Fibroblast of lung (primary cell): ENCODE data around the gene CEP41. TPM values are rescaled to one million over a fixed set of nuclear protein-coding genes. Genes with fewer than 3 reads are reported as not detected.

Source experiments
- DNase-seq, 2 donors: peaks; one replicate each; pipeline versions ENCODE4 v3.0.0 to v3.0.0-alpha.2; 2010; ENCODE audit warnings: low read depth in 2 of 2
- H2AFZ ChIP-seq: 2 replicates; pipeline ENCODE4 v1.5.1; 2012; ENCODE audit warnings: low read length, control low read depth, inconsistent platforms
- H3K27ac ChIP-seq: 2 replicates; pipeline ENCODE4 v1.5.1; 2011; ENCODE audit warnings: low read length, control low read depth; ENCODE audit not compliant: insufficient read depth
- H3K27me3 ChIP-seq: 2 replicates; pipeline ENCODE4 v1.5.1; 2011; ENCODE audit warnings: mild to moderate bottlenecking, low read length; ENCODE audit not compliant: control insufficient read depth, insufficient read depth
- H3K36me3 ChIP-seq: 2 replicates; pipeline ENCODE4 v1.5.1; 2011; ENCODE audit warnings: low read length; ENCODE audit not compliant: control insufficient read depth, insufficient read depth
- H3K4me1 ChIP-seq: 2 replicates; pipeline ENCODE4 v1.5.1; 2011; ENCODE audit warnings: low read length; ENCODE audit not compliant: control insufficient read depth, insufficient read depth; ENCODE audit errors: extremely low read depth
- H3K4me2 ChIP-seq: 2 replicates; pipeline ENCODE4 v1.5.1; 2011; ENCODE audit warnings: low read length, control low read depth; ENCODE audit not compliant: insufficient read depth; ENCODE audit errors: extremely low read depth
- H3K4me3 ChIP-seq, 4 experiments: fragments of 200-600 bp in 1 of 4; sonication (generic) in 1 of 4; replicated peaks in 1 of 4; 2 replicates each; pipeline ENCODE4 v1.5.1; 2011 to 2016; ENCODE audit warnings: low read length in 4 of 4, low read depth in 3 of 4, mild to moderate bottlenecking in 3 of 4, control low read depth in 2 of 4, inconsistent platforms in 1 of 4, mixed read lengths in 1 of 4; ENCODE audit not compliant: insufficient read depth in 1 of 4; ENCODE audit errors: control extremely low read depth in 1 of 4
- H3K79me2 ChIP-seq: 2 replicates; pipeline ENCODE4 v1.5.1; 2012; ENCODE audit warnings: mild to moderate bottlenecking, low read length, inconsistent platforms; ENCODE audit not compliant: control insufficient read depth, insufficient read depth
- H3K9ac ChIP-seq: 2 replicates; pipeline ENCODE4 v1.5.1; 2011; ENCODE audit warnings: mild to moderate bottlenecking, low read length, control low read depth; ENCODE audit not compliant: insufficient read depth
- H3K9me3 ChIP-seq: 2 replicates; pipeline ENCODE4 v1.5.1; 2012; ENCODE audit warnings: low read depth, low read length; ENCODE audit not compliant: control insufficient read depth, insufficient read depth
- H4K20me1 ChIP-seq: 2 replicates; pipeline ENCODE4 v1.5.1; 2011; ENCODE audit warnings: low read length; ENCODE audit not compliant: control insufficient read depth, insufficient read depth; ENCODE audit errors: extremely low read depth
- EZH2 ChIP-seq: IDR thresholded peaks from 2 replicates; pipeline ENCODE4 v1.5.1; 2012; ENCODE audit warnings: low read length, control low read depth, mild to moderate bottlenecking; ENCODE audit errors: missing control alignments
- polyA plus RNA-seq, 2 donors: library from polyadenylated mRNA; depleted of rRNA in 1 of 2; stranded (reverse) in 1 of 2; unstranded in 1 of 2; fragments of >200 nt; gene quantifications; 2 replicates each; pipeline ENCODE4 v1.2.1, GENCODE V29; 2011 to 2012; ENCODE audit warnings: missing spikeins in 1 of 2
- total RNA-seq: library from RNA; depleted of rRNA; stranded (reverse); fragments of >200 nt; gene quantifications from 2 replicates; pipeline ENCODE4 v1.2.1, GENCODE V29; 2014
- TF ChIP-seq, protein P1 (sequence below), 2 donors: IDR thresholded peaks in 1 of 2; conservative IDR thresholded peaks in 1 of 2; 1 replicate in 1 of 2; 2 replicates in 1 of 2; pipeline ENCODE4 v1.5.1; 2011 to 2012; ENCODE audit warnings: low read length in 2 of 2, control low read depth in 1 of 2, inconsistent platforms in 1 of 2, low read depth in 1 of 2, mild to moderate bottlenecking in 1 of 2

The CEP41 gene
- total and polyA plus RNA-seq, 2 donors (not counting 1 experiment from before 2014, with no cell fraction given), result 8.3 to 24.5 TPM

DNA sequence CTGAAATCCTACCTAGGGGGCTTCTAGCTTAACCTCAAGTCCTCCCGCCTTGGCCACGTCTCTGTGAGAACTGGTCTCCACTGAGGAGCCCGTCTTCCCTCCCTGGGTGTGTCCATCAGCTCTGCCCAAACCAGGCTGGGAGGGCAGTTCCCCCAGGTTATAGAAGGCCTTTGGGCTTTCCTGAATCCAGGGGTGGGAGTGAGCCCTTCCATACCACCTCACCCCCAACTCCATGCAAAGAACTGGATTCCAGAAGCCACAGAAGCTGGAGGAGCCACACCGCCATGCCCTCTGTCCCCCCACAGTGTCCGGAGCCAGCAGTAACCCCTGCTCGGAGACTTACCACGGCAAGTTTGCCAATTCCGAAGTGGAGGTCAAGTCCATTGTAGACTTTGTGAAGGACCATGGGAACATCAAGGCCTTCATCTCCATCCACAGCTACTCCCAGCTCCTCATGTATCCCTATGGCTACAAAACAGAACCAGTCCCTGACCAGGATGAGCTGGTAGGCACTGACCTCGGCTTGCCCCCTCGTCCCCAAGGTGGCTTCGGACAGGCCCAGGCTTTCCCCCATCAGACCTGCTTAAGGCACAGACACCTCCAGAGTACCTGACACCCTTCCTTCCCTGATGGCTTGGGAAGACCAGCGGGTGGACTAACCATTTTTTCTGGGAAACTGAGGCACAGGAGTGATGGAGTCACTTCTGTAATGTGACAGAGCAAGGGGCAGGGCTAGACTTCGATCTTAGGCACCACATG is 55.8 kb downstream of the CEP41 start:
- Histone ChIP-seq H2AFZ (no peak overlapping the region), H3K4me3 (no peak overlapping the region), H3K36me3 (no peaks in the 10 kb centered on the region), H4K20me1 (no peaks in the 10 kb centered on the region), H3K79me2 (no peaks in the 10 kb centered on the region), H3K27me3 (no peaks in the 10 kb centered on the region), H3K4me1 (no peaks in the 10 kb centered on the region), H3K9ac (no peak overlapping the region), H3K27ac (no peak overlapping the region), H3K9me3 (no peaks in the 10 kb centered on the region), H3K4me2 (no peak overlapping the region)
- no peak for DNase-seq
- TF ChIP-seq, protein P1, sequence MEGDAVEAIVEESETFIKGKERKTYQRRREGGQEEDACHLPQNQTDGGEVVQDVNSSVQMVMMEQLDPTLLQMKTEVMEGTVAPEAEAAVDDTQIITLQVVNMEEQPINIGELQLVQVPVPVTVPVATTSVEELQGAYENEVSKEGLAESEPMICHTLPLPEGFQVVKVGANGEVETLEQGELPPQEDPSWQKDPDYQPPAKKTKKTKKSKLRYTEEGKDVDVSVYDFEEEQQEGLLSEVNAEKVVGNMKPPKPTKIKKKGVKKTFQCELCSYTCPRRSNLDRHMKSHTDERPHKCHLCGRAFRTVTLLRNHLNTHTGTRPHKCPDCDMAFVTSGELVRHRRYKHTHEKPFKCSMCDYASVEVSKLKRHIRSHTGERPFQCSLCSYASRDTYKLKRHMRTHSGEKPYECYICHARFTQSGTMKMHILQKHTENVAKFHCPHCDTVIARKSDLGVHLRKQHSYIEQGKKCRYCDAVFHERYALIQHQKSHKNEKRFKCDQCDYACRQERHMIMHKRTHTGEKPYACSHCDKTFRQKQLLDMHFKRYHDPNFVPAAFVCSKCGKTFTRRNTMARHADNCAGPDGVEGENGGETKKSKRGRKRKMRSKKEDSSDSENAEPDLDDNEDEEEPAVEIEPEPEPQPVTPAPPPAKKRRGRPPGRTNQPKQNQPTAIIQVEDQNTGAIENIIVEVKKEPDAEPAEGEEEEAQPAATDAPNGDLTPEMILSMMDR (conservative IDR thresholded peaks at IDR 0.05 in 1 of 2, IDR thresholded peaks at IDR 0.05 in 1 of 2; ENCODE audit: low read depth in 1 of 2, low read length in 2 of 2), result no peak
- TF ChIP-seq EZH2, result no peak

DNA sequence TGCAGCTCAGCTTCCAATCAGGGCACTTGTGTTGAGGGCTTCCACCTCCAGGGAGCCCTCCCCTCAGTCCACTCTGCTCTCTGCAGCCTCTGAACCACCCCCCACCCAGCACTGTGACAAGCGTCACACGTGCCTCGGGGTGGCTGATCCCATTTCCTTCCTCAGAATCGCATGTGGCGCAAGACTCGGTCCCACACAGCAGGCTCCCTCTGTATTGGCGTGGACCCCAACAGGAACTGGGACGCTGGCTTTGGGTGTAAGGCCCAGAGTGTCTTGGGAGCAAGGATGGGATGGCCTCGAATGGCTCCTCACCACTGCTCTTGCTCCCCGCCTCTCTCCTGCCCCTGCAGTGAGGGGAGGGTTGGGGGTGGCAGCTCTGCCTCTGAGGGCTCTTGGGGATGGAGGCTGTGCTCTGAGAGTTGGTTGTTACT is 56.4 kb downstream of the CEP41 start:
- no peak for TF ChIP-seq EZH2
- TF ChIP-seq, protein P1 (conservative IDR thresholded peaks at IDR 0.05 in 1 of 2, IDR thresholded peaks at IDR 0.05 in 1 of 2; ENCODE audit: low read depth in 1 of 2, low read length in 2 of 2), result no peak
- no peaks in the 10 kb centered on the region for H3K4me1 ChIP-seq
- H3K4me3 ChIP-seq, result no peak overlapping the region
- no peaks in the 10 kb centered on the region for H3K36me3 ChIP-seq
- H3K9me3 ChIP-seq, result no peaks in the 10 kb centered on the region
- no peak overlapping the region for H3K9ac ChIP-seq
- no peak overlapping the region for H3K4me2 ChIP-seq
- H3K79me2 ChIP-seq, result no peaks in the 10 kb centered on the region
- DNase-seq, result no peak
- H4K20me1 ChIP-seq, result no peaks in the 10 kb centered on the region
- no peak overlapping the region for H2AFZ ChIP-seq
- no peaks in the 10 kb centered on the region for H3K27me3 ChIP-seq
- H3K27ac ChIP-seq, result no peak overlapping the region

DNA sequence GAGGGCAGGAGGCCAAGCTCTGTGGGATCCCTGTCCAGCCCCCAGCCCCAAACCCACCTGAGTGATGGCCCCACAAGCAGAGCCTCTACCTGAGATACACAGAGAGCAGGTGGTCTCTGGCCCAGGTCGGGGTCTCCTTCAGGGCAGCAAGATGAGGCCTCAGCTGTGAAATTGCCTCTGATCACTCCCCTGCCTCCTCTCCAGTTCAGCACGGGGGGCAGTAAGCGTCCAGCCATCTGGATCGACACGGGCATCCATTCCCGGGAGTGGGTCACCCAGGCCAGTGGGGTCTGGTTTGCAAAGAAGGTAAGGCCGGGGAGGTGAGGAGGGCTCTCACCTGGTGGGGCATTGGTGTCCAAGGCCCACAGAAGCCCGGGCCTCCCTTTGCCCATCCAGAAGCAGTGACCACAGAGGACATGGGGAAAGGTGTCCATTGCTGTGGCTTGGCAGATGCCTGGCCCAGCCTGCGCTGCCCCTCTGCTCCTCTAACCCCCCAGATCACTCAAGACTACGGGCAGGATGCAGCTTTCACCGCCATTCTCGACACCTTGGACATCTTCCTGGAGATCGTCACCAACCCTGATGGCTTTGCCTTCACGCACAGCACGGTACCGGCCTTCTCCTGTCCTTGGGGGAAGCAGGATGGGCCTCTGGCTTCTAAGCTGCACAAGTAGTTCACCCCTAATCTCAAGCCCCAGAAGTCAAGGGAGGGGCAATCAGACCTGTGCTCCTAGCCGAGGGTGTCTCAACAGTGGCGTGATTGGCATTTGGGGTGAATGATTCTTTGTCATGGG is 57.4 kb downstream of the CEP41 start:
- no peaks in the 10 kb centered on the region for H3K4me1 ChIP-seq
- H3K27me3 ChIP-seq, result no peaks in the 10 kb centered on the region
- no peaks in the 10 kb centered on the region for H3K79me2 ChIP-seq
- H3K36me3 ChIP-seq, result no peaks in the 10 kb centered on the region
- no peak overlapping the region for H3K27ac ChIP-seq
- TF ChIP-seq, protein P1 (conservative IDR thresholded peaks at IDR 0.05 in 1 of 2, IDR thresholded peaks at IDR 0.05 in 1 of 2; ENCODE audit: low read depth in 1 of 2, low read length in 2 of 2), result no peak
- TF ChIP-seq EZH2, result no peak
- no peak overlapping the region for H3K4me3 ChIP-seq
- no peak overlapping the region for H3K9ac ChIP-seq
- H2AFZ ChIP-seq, result no peak overlapping the region
- H3K4me2 ChIP-seq, result no peak overlapping the region
- no peaks in the 10 kb centered on the region for H4K20me1 ChIP-seq
- H3K9me3 ChIP-seq, result no peaks in the 10 kb centered on the region
- DNase-seq, result no peak
